ENCODE data around the gene GNB1. TPM values are rescaled to one million over a fixed set of nuclear protein-coding genes. Genes with fewer than 3 reads are reported as not detected.

GNB1 gene
- total and polyA plus RNA-seq, 2 of the 4 experiments (the other 2 are of a cell fraction) = 73.5 to 371 TPM

- Histone ChIP-seq H4K91ac (ENCODE audit: insufficient read depth, low read depth, low read length) (peak overlapping the region; percentile 77; the same call in 1 of the 2 replicates), H3K27me3 (ENCODE audit: control insufficient read depth, insufficient read depth, low read length) (no peaks in the 10 kb centered on the region), H3K27ac (ENCODE audit: insufficient read depth, low read length) (peak overlapping the region; percentile 67; the same call in 1 of the 2 replicates), H2BK5ac (ENCODE audit: low read depth, low read length, poor library complexity, severe bottlenecking) (peak overlapping the region; percentile 44), H3K4me2 (ENCODE audit: low read depth, low read length) (peak overlapping the region; percentile 91), H3K4me1 (ENCODE audit: control insufficient read depth, insufficient read depth, low read length) (peaks cover 20% of the 10 kb centered on the region), H2AK9ac (replicated peaks; ENCODE audit: low read depth, low read length, poor library complexity) (peak overlapping the region; percentile 95), H3K4ac (ENCODE audit: low read depth, low read length) (peak overlapping the region; percentile 89), H3K14ac (replicated peaks; ENCODE audit: low read depth, low read length) (peak overlapping the region; percentile 38), H2BK120ac (ENCODE audit: low read depth, low read length) (peak overlapping the region; percentile 26; the same call in 1 of the 2 replicates), H3K79me1 (ENCODE audit: low read depth in 1 of 2, low read length in 2 of 2) (peaks cover 15 to 50% of the 10 kb centered on the region in 2 experiments; a peak in 3 of 4 replicates), H3K4me3 (ENCODE audit: insufficient read depth, low read depth, low read length) (peak overlapping the region; percentile 72), H3K56ac (ENCODE audit: extremely low read depth, insufficient read depth, low read length) (peak overlapping the region; percentile 71), H3K9me3 (ENCODE audit: control insufficient read depth, insufficient read depth, low read length) (no peaks in the 10 kb centered on the region), H2BK15ac (ENCODE audit: low read depth, low read length) (no peak overlapping the region), H2AK5ac (ENCODE audit: low read depth, low read length) (peak overlapping the region; percentile 56), H4K5ac (ENCODE audit: low read depth, low read length) (no peak overlapping the region), H4K8ac (ENCODE audit: low read depth in 2 of 2, low read length in 2 of 2) (peak overlapping the region; percentile 82 to 90; a peak in 2 of 4 replicates), H3K23ac (ENCODE audit: low read depth, low read length) (peak overlapping the region; percentile 82), H2AFZ (replicated peaks; ENCODE audit: low read length, poor library complexity) (peak overlapping the region; percentile 98), H3K9ac (ENCODE audit: low read depth, low read length) (peak overlapping the region; percentile 80), H3K18ac (ENCODE audit: low read depth, low read length) (no peak overlapping the region), H3K36me3 (ENCODE audit: control insufficient read depth, insufficient read depth, low read length) (no peaks in the 10 kb centered on the region; the same call in 1 of the 2 replicates), H2BK20ac (ENCODE audit: low read depth, low read length) (no peak overlapping the region), H4K20me1 (ENCODE audit: insufficient read depth, low read length) (peaks cover 29% of the 10 kb centered on the region), H3K9me1 (ENCODE audit: insufficient read depth, low read length) (peaks cover 14% of the 10 kb centered on the region)
- dilution Hi-C loops (cut with HindIII; ENCODE audit: low sequenced_read_pairs, unreplicated experiment) (no loop called here), in situ Hi-C loops (cut with MboI; ENCODE audit: low sequenced_read_pairs) (no loop called here), intact Hi-C loops (cut with micrococcal nuclease) (no loop called here)
- DNase-seq (no peak), ATAC-seq (ENCODE audit: low read depth) (peak; percentile 1; the same call in 1 of the 2 replicates)
- no TSS peak for BruUV-seq (replicated peaks)
- POLR2A ChIA-PET (ENCODE audit: unreplicated experiment) = no interaction called here
- WGBS, 2 experiments (ENCODE audit: extremely low coverage in 2 of 2, insufficient read length in 1 of 2) = 5% methylated on average over 5 of the region's 6 CpGs; no CpG with 5 or more reads in 1 of the 2 experiments
- no peak for TF ChIP-seq CTCF (conservative IDR thresholded peaks at IDR 0.05; ENCODE audit: low read depth, low read length)
- TF ChIP-seq MAZ (IDR thresholded peaks at IDR 0.05; ENCODE audit: borderline replicate concordance, low read depth, low read length) = no peak
- 0 out of 2 replicates have a peak, but pooled peaks have one; percentile 80 for TF ChIP-seq CHD1 (IDR thresholded peaks at IDR 0.05; ENCODE audit: low read depth, low read length)
- CTCF ChIA-PET = interaction anchor here (0.6 to 1.1 kb wide), 2 partner anchors 12 to 128 kb away, joined by 3 to 5 read pairs; no protein-coding TSS in a partner anchor
These were observed 113.3 kb downstream of the GNB1 start for GRCh38 chr1:1777583-1777899.

Measured in IMR-90 (cell line).